SW480 (cell line): Measurements from ENCODE around the gene HOXB5.

Source experiments
- DNase-seq: peaks from one replicate; pipeline ENCODE4 v3.0.0-alpha.2; 2016; ENCODE audit warnings: low spot score

HOXB5 gene

GRCh38 chr17:48593126-48593829, at the start of gene HOXB5:
TSS of gene HOXB5 (minus strand) at chr17:48593779. CDS start at chr17:48593682, 97 bp downstream.
- no peak for DNase-seq

DNA sequence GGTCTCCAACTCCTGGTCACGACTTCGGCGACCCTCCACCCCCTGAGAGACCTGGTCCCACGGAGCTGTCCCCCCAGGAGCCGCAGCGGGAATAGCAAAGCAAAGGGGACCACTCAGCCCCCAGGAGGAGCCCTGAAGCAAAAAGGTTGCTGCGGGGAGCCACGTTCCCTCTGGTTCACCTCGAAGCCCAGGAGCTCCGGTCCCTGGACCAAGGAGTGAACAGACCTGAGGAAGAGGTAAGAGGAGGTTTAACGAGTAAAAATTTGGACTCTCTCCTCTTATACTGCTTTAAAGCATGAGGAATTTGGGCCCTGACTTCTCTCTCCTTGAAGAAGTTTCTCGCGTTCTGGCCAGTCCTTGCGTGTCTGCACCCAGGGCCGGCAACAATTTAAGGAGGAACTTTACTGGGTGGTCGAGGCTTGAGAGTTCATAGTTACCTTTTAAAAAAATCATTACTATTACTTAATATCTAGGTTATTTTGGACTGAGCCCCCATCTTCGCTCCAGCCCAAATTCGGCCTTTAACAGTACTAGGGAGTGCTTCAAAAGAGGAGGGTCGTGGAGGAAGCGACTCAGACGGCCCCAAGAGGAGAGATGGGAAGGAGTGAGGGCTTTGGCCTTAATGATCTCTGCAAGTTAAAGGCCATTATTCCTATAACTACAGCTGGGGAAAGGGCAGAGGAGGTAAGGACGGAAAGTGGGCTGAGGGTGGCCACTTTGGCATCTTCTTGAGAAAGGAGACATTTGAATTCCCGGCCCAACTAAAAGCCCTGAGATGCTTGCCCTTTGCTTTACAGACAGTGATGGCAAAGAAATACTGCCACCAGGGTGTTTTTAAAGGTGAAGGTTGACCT, 49.5 kb upstream of the HOXB5 start:
- DNase-seq: no peak

DNA sequence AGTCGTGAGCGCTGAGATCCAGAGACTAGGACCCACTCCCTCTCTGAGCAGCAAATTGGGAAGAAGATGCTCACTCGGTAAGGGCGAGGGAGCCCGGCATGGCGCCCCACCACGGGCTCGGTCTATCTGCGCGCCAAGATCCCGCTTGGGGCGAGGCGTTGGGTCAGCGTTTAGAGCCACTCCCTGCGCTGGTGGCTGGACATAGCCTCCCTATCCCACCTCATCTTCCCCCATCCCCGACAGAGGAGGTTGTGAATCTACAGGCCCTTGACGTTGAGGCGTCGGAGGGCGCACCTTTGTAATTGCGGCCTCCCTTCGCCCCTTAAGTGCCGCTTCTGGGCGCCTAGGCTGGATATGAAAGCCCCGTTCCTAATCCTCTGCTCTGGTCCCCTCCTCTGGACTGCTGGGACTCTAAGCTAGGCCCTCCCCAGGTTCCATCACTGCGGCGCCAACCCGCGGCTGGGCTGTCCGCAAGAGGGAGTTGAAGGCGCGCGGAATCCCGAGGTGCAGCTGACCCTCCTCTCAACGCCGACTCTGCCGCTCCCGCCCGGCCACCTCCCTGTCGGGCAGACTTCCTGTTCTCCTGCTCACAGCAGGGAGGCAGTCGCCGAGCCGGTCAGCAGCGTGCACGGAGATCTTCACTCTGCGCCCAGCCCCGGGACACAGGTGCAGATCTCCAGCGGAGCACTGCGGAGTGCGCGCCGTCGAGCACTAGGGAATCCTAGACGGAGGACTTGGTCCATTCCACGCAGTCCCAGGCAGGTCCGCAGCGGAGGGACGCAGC, 48.7 kb upstream of the HOXB5 start:
- DNase-seq: no peak

- no peak for DNase-seq
Measured at GRCh38 chr17:48641541-48642058, 48.0 kb upstream of the HOXB5 start.

DNA sequence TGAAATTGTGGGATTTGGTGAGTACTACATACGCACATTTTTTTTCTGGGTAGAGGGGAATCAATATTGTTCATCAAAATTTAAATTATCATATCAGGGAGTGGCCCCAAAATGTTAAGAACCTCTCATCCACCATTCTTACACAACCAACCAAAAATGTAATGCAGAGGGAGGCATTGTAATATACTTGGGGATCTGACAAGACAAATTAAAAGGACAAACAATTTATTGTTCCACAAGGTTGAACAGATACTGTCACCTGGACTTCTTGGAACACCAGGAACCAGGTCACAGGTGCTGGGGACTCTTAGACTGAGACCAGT, 47.2 kb upstream of the HOXB5 start:
- no peak for DNase-seq

GRCh38 chr17:48639982-48640857, 46.6 kb upstream of the HOXB5 start:
- DNase-seq: no peak

DNA sequence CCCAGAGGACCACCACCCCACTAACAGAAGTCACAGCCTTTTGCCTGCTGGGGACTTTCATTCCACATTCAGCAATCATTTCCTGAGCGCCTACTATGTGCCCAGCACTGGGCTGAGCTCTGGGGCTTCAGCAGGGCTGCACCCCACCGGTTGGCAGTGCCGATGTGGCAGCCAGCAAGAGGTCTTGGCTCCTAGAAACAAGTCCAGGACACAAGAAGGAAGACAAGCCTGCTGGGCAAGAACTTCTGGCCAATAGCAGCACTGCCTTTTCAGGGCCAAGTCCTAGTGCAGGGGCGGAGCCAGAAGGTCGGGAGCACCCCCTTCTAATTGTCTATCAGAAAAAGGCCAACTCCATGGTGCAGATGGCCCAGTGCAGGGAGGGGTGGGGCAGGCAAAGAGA, 45.6 kb upstream of the HOXB5 start:
- DNase-seq: no peak

GRCh38 chr17:48637323-48638260, 44.0 kb upstream of the HOXB5 start:
- no peak for DNase-seq

GRCh38 chr17:48636177-48637018, 42.8 kb upstream of the HOXB5 start:
- no peak for DNase-seq

DNA sequence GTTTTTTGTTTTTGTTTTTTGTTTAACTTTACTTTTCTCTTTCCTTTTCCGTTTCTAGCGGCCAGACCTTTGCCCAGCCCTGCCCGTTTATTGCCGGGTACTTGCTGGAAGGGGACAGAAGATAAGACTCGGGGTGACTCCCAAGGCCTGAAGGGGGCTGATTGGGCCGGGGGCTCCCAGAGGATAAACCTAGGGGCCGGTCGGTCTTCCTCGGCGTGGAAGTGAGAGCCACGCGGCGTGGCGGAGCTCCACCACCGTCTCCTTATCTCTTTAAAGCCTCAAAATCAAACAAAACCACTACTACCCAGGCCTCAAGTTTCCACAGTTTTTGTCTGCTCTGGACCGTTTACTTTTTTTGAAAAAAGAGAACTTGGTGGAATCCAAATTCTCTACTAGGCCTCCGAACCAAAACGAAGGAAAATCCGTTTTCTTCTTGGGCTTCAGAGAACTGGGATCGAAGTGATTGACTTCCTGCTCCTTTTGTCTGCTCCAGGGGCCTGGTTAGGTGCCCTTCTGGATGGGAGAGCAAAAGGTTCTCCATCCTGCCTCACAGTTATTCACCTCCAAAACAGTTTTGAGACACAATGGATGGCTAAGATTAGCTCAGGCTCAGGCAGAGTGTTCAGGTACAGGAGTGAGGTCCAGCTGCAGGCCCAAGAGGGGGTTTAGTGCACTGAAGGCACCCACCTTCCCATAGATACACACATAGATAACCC, 41.1 kb upstream of the HOXB5 start:
- DNase-seq: no peak

GRCh38 chr17:48633266-48633677, 39.7 kb upstream of the HOXB5 start:
- no peak for DNase-seq

DNA sequence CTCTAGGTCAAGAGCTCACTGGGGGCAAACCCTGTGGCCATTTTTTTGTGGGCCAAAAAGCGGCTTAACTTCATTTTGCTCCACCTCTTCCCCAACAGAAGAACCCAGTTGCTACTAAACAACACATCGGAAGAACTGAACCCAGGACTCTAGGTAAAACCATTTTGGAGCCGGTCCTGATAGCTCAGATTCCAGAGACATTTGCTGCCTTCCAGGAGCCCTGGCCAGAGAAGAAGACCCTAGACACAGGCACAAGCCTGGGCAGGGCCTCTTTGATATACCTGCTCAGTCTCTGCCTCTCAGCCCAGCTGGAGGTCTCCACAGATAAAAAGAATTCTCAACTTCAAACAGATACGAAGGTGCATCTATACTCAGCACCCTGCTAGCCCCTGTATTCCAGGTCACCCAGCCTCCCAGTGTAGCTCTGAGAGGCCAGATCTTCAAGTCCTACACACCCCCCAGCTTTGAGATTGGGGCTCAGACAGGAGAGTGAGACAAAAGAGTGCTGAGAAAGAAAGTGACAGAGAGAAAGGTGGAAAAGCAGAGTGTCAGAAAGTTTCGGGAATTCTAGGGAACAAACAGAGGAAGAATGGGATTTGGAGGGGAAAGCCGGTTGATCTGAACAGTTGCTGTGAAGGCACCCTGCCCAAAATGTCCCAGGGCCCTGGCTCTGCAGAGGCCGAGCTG, 39.1 kb upstream of the HOXB5 start:
- no peak for DNase-seq

GRCh38 chr17:48631693-48632578, 38.4 kb upstream of the HOXB5 start:
- DNase-seq: no peak

DNA sequence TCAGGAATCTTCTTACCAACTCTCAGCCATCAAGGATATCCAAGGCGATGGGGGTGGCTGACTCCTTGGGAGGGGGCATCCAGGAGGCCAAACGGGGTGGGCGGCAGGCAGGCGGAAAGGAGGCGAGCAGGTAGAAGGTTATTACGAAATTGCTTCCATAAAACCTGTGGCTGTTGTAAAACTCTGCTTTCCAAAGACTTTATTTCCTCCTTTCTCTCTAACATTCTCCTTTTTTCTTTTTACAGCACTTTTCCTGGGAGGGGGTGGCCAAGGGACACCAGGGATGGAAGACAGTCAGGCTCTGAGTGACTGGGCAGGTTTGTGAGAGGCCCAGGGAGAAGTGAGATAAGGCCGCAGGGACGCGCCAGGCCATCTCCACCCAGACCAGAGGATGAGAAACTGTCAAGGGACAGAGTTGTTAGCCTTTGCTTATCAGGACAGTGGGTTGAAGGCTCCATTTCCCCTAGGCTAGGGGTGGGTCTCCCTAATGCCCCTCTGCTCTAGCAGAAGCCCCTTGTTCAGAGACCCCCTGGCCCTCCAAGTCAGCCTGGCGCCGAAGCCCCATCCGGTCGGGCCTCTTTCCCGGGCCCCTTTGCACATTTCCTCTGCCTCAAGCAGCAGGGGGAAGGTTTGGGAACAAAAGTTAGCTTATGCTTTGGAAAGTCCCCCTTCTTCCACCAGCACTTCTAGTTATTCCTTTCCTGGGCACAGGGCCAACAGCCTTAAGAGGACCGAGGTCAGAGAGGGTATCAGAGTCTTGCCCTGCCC, 37.5 kb upstream of the HOXB5 start:
- DNase-seq: no peak

DNA sequence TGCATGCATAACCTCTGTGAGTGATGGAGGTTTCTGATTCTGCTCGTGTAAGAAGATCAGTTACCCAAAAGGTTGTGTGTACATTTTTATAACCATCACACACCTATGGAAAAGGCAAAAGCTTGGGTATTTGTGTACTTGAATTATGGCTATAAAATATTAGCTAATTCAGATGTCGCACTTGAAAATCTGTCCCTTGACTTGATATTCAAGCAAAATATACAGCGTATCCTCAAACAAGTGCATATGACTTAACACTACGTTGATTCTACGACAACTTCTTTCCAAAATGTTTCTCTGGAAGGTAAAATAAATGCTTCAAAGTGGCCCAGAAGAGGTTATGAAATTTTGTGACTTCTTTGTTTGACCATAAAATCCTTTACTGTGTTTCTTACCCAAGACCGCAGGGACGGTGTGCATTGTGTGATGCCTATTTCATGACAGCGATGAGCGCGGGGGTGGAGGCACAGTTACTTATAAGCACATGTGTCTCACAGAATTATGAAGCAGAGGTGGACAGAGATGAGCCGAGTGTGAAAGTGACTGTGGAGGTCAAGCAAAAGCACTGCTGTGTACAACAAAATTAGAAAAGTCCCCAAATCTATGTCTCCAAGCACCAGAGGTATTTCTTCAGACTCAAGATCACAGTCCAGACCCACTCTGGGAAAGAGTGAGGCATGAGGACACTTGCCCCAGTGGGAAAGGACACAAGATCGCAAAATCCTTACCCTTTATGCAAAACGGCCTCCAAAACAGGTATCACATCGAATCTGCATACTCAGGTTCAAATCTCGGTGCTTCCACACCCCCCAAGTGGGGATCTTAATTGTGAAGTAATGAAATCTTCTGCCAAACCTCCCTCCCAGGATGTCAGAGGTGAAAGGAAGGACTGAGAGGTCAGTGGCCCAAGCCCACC, 36.7 kb upstream of the HOXB5 start:
- DNase-seq: no peak
